HEK293T (cell line): ENCODE data around the gene PIK3CB.

Source experiments
- ARNT ChIP-seq: fragments of 450-650 bp; IDR thresholded peaks from 2 replicates; pipeline ENCODE4 v1.6.1; 2017; ENCODE audit warnings: mild to moderate bottlenecking
- BHLHE40 ChIP-seq: fragments of 450-650 bp; IDR thresholded peaks from 2 replicates; pipeline ENCODE4 v1.6.1; 2016; ENCODE audit warnings: mild to moderate bottlenecking, moderate library complexity, borderline replicate concordance
- FOXA1 ChIP-seq: fragments of 450-650 bp; IDR thresholded peaks from 2 replicates; pipeline ENCODE4 v1.6.1; 2016; ENCODE audit warnings: mild to moderate bottlenecking
- FOXM1 ChIP-seq: fragments of 450-650 bp; IDR thresholded peaks from 2 replicates; pipeline ENCODE4 v1.6.1; 2017; ENCODE audit warnings: mild to moderate bottlenecking, borderline replicate concordance

GRCh38 chr3:138629526-138629925 is 205.2 kb downstream of the PIK3CB start:
- no peak for TF ChIP-seq ARNT
- TF ChIP-seq FOXA1, result no peak
- no peak for TF ChIP-seq FOXM1
- no peak for TF ChIP-seq BHLHE40
